DOHH2 (cell line): ENCODE measurements around the gene MYO18A.

Experiments used
- EZH2phosphoT487 ChIP-seq: fragments of 200-600 bp; sonication (generic); IDR thresholded peaks from 2 replicates; pipeline ENCODE4 v1.6.1; 2017; ENCODE audit warnings: borderline replicate concordance, mild to moderate bottlenecking, antibody characterized with exemption, low read length, moderate library complexity, mixed read lengths
- TF ChIP-seq, protein P1 (sequence below): fragments of 200-600 bp; sonication (generic); IDR thresholded peaks from one replicate; pipeline ENCODE4 v1.5.1; 2014; ENCODE audit warnings: antibody characterized with exemption, mild to moderate bottlenecking, low read depth, low read length; ENCODE audit not compliant: poor library complexity, severe bottlenecking

DNA sequence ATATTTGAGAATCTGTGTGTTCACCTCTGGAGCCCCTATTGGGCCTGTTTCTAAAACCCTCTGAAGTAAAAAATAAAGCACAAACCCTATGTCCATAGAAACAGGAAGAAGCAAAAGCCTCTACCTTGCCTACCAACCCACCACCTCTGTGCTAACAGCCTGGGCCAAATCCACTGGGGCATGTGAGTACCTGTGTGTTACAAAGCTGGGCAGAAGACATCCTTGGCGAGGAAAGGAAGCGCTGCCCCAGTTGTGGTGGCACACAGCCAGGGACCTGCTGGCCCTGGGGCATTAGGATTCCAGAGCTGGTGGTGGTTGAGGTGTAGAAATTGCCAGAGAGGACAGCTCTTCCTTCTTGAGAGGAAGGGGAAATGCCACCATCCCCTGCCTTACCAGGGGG is 30.0 kb downstream of the MYO18A start:
- TF ChIP-seq, protein P1, sequence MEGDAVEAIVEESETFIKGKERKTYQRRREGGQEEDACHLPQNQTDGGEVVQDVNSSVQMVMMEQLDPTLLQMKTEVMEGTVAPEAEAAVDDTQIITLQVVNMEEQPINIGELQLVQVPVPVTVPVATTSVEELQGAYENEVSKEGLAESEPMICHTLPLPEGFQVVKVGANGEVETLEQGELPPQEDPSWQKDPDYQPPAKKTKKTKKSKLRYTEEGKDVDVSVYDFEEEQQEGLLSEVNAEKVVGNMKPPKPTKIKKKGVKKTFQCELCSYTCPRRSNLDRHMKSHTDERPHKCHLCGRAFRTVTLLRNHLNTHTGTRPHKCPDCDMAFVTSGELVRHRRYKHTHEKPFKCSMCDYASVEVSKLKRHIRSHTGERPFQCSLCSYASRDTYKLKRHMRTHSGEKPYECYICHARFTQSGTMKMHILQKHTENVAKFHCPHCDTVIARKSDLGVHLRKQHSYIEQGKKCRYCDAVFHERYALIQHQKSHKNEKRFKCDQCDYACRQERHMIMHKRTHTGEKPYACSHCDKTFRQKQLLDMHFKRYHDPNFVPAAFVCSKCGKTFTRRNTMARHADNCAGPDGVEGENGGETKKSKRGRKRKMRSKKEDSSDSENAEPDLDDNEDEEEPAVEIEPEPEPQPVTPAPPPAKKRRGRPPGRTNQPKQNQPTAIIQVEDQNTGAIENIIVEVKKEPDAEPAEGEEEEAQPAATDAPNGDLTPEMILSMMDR: no peak
- TF ChIP-seq EZH2phosphoT487: no peak
